Activated B cell treated with CpG ODN at 0.5 μM for 24 hours (primary cell): Measurements from ENCODE around the gene OMG. TPM values are rescaled to one million over a fixed set of nuclear protein-coding genes. Genes with fewer than 3 reads are reported as not detected.

Experiments
- ATAC-seq: fragments of 200-7000 bp; cut with Tn5 transposase; one replicate; pipeline ENCODE4 v1.10.0; 2021; ENCODE audit warnings: low read depth, mild to moderate bottlenecking, moderate library complexity
- CTCF ChIA-PET: fragments of 350-600 bp; sonication (Branson Sonifier 250); formaldehyde crosslinking; loops from one replicate; lab custom pipeline; 2021; ENCODE audit warnings: antibody characterized with exemption; lab: Charles Lee
- POLR2A ChIA-PET: fragments of 350-600 bp; sonication (Branson Sonifier 250); formaldehyde crosslinking; loops from one replicate; lab custom pipeline; 2021; ENCODE audit warnings: antibody characterized with exemption; lab: Charles Lee
- DNase-seq: peaks from one replicate; pipeline ENCODE4 v3.0.0; 2022
- H3K27ac Mint-ChIP-seq: one replicate; pipeline ENCODE4 v1.8.0; 2020; ENCODE audit warnings: mixed read lengths
- H3K27me3 Mint-ChIP-seq: one replicate; pipeline ENCODE4 v1.8.0; 2021; ENCODE audit warnings: mixed read lengths
- H3K36me3 Mint-ChIP-seq: one replicate; pipeline ENCODE4 v1.8.0; 2021; ENCODE audit warnings: low read depth, mixed read lengths
- H3K4me1 Mint-ChIP-seq: one replicate; pipeline ENCODE4 v1.8.0; 2021; ENCODE audit warnings: mixed read lengths
- H3K4me3 Mint-ChIP-seq: one replicate; pipeline ENCODE4 v1.8.0; 2020; ENCODE audit warnings: mild to moderate bottlenecking, mixed read lengths
- H3K9me3 Mint-ChIP-seq: one replicate; pipeline ENCODE4 v1.8.0; 2020; ENCODE audit warnings: mixed read lengths
- intact Hi-C: fragments of 100-400 bp; cut with micrococcal nuclease; formaldehyde crosslinking; loops from one replicate; pipeline ENCODE4 v1.15.1; 2024
- total RNA-seq: library from RNA; stranded (reverse); gene quantifications from 2 replicates; pipeline ENCODE4 v1.2.3, GENCODE V29; 2022
- TF ChIP-seq, protein P1 (sequence below): fragments of 200-600 bp; IDR thresholded peaks from one replicate; pipeline ENCODE4 v1.8.0; 2022; ENCODE audit warnings: antibody characterized with exemption, mild to moderate bottlenecking

The OMG gene
- total RNA-seq, 1 donor from 2014 or later, result 0.16 TPM

DNA sequence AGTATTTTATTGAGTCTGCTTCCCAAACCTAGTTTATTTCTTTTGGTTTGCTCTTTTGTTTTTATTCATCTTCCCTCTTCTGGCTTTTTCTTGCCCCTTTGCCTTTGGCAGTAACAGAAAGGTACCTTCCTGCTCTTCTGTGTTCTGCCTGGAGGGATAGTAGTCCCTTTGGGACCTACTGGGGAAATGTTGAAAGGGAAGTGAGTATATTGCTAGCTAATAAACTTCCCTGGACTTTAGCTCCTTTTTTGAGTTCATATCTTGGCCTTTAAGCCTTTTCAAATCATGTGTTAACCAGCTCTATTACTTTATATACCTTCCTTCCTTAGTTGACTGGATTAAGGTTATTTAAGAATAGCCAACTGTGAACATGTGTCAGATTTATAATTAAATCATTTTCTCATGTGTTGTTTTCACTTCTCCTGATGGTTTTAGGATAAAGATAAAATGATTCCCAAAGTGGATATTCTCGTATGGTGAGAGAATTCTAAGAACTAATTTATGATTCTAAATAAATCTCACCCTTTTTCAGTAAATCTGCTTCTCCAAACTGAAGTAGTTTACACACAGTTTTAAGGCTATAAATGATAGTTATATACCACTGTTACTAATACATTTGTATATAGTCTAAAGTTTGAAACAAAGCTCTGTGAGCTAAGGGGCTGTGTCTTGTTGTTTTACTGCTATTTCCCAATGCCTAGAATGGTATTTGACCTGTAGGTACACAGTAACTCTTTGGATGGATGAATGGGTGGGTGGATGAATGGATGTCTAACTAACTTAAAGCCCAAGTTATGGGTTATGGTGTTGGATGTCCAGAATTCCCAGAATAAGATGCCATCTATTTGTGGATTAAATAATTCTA is 45.7 kb downstream of the OMG start:
- no peaks in the 10 kb centered on the region for H3K9me3 Mint-ChIP-seq
- peaks cover 1% of the 10 kb centered on the region for H3K36me3 Mint-ChIP-seq

DNA sequence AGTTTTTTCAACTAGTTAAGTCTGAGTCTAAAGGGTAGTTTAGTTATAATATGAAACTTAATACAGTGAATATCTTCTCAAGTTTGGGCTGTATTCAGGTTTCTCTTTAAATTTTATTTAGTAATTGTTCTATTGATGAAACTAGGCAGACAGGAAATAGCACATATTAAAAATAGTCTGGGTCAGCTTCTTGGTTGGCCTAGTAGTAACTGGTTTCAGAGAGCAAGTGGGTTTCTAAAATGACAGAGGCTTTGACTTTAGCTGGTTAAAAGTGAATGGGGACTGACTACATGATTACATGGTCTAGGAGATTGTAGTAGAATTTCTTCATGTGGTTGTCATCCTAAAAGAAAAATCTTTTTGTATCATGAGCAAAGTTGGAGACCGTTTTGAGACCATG is 46.8 kb downstream of the OMG start:
- H3K4me1 Mint-ChIP-seq, result peaks cover 16% of the 10 kb centered on the region
- no peak overlapping the region for H3K27ac Mint-ChIP-seq
- ATAC-seq (no peak), DNase-seq (no peak)
- no peak overlapping the region for H3K4me3 Mint-ChIP-seq
- TF ChIP-seq, protein P1, sequence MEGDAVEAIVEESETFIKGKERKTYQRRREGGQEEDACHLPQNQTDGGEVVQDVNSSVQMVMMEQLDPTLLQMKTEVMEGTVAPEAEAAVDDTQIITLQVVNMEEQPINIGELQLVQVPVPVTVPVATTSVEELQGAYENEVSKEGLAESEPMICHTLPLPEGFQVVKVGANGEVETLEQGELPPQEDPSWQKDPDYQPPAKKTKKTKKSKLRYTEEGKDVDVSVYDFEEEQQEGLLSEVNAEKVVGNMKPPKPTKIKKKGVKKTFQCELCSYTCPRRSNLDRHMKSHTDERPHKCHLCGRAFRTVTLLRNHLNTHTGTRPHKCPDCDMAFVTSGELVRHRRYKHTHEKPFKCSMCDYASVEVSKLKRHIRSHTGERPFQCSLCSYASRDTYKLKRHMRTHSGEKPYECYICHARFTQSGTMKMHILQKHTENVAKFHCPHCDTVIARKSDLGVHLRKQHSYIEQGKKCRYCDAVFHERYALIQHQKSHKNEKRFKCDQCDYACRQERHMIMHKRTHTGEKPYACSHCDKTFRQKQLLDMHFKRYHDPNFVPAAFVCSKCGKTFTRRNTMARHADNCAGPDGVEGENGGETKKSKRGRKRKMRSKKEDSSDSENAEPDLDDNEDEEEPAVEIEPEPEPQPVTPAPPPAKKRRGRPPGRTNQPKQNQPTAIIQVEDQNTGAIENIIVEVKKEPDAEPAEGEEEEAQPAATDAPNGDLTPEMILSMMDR, result no peak
- peaks cover 3% of the 10 kb centered on the region for H3K36me3 Mint-ChIP-seq
- CTCF ChIA-PET, result no interaction called here
- POLR2A ChIA-PET, result interaction anchor here (0.6 kb wide), 1 partner anchor 241 kb away, joined by 3 read pairs; no protein-coding TSS in a partner anchor
- intact Hi-C loops, result no loop called here
- H3K27me3 Mint-ChIP-seq, result no peaks in the 10 kb centered on the region
- H3K9me3 Mint-ChIP-seq, result no peaks in the 10 kb centered on the region

More for the DNA sequence above, 45.7 kb downstream of the OMG start:
- ChIA-PET POLR2A (interaction anchor here (0.8 kb wide), 1 partner anchor 69 kb away, joined by 3 read pairs; no protein-coding TSS in a partner anchor), CTCF (interaction anchor here (1.5 to 1.7 kb wide), 2 partner anchors 35 to 122 kb away, joined by 3 to 5 read pairs; no protein-coding TSS in a partner anchor)
- intact Hi-C loops, result no loop called here
- TF ChIP-seq, protein P1, result no peak
- H3K4me3 Mint-ChIP-seq, result no peak overlapping the region
- H3K4me1 Mint-ChIP-seq, result peaks cover 16% of the 10 kb centered on the region
- ATAC-seq, result no peak
- H3K27me3 Mint-ChIP-seq, result no peaks in the 10 kb centered on the region
- DNase-seq, result no peak
- no peak overlapping the region for H3K27ac Mint-ChIP-seq

GRCh38 chr17:31249835-31250141 is 47.3 kb downstream of the OMG start:
- no peaks in the 10 kb centered on the region for H3K9me3 Mint-ChIP-seq
- ATAC-seq (no peak), DNase-seq (no peak)
- H3K4me3 Mint-ChIP-seq, result no peak overlapping the region
- TF ChIP-seq, protein P1, result no peak
- ChIA-PET CTCF (no interaction called here), POLR2A (interaction anchor here (0.6 kb wide), 1 partner anchor 241 kb away, joined by 3 read pairs; no protein-coding TSS in a partner anchor)
- peaks cover 5% of the 10 kb centered on the region for H3K36me3 Mint-ChIP-seq
- H3K27me3 Mint-ChIP-seq, result no peaks in the 10 kb centered on the region
- H3K27ac Mint-ChIP-seq, result no peak overlapping the region
- intact Hi-C loops, result no loop called here
- peaks cover 16% of the 10 kb centered on the region for H3K4me1 Mint-ChIP-seq

GRCh38 chr17:31248986-31249834 is 47.8 kb downstream of the OMG start:
- DNase-seq, result no peak
- H3K4me3 Mint-ChIP-seq, result no peak overlapping the region
- CTCF ChIA-PET, result no interaction called here
- peaks cover 16% of the 10 kb centered on the region for H3K4me1 Mint-ChIP-seq
- H3K36me3 Mint-ChIP-seq, result peaks cover 5% of the 10 kb centered on the region
- ATAC-seq, result no peak
- TF ChIP-seq, protein P1, result no peak
- POLR2A ChIA-PET, result no interaction called here
- H3K27me3 Mint-ChIP-seq, result no peaks in the 10 kb centered on the region
- no peaks in the 10 kb centered on the region for H3K9me3 Mint-ChIP-seq
- intact Hi-C loops, result no loop called here
- no peak overlapping the region for H3K27ac Mint-ChIP-seq

Other genes starting within 250 kb of the OMG start
- 27.3 and 27.4 TPM in 2 replicates for gene NF1, start 202.3 kb downstream of the OMG start, total RNA-seq
- gene EVI2B, start 16.8 kb upstream of the OMG start, total RNA-seq, result 104 and 111 TPM in 2 replicates
- 46.6 and 52.5 TPM in 2 replicates for gene EVI2A, start 24.4 kb upstream of the OMG start, total RNA-seq
- gene RAB11FIP4, start 94.4 kb upstream of the OMG start, total RNA-seq, result 37.9 and 43.2 TPM in 2 replicates